ENCODE results near the gene ZC3HAV1L.

The ZC3HAV1L gene

DNA sequence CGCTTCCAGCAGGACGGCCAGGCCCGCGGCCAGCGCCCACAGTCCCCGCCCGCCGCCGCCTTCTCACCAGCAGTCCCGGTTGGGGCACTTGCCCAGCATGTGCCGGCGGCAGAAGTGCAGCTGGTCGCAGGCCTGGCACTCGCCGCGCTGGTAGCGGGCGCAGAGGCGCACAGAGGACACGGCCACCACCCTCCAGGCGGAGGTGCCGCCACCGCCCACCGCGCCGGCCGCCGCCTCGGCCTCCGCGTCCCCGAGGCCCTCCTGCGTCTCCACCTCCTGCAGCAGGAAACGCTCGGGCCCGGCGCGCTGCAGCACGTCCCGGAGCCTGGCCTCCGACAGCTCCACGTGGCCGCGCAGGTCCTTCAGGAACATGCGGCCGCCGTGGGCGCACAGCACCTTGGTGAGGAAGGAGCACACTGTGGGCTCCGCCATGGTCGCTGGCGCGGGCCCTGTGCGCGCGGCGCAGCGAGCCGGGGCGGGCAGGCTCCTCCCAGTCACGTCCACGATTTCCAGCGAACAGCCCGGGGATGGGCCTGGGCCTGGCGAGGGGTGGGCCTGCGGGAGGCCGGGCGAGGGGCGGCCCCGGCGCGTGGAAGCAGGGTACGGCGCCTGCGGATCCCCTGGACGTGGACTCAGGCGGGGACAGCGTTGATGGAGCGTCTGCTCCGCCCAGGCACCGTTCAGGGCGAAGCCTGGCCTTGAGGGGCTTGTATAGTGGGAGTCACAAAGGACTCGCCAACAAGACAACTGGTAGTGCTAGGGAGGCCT, at the start of gene ZC3HAV1L:
ZC3HAV1L (minus strand) TSS at position 457 of the 768 bp plus-strand sequence; CDS start at position 432, 25 bp downstream.
- in situ Hi-C loops (cut with HindIII; ENCODE audit: low sequenced_read_pairs): no loop called here
- TF ChIP-seq, protein P1, sequence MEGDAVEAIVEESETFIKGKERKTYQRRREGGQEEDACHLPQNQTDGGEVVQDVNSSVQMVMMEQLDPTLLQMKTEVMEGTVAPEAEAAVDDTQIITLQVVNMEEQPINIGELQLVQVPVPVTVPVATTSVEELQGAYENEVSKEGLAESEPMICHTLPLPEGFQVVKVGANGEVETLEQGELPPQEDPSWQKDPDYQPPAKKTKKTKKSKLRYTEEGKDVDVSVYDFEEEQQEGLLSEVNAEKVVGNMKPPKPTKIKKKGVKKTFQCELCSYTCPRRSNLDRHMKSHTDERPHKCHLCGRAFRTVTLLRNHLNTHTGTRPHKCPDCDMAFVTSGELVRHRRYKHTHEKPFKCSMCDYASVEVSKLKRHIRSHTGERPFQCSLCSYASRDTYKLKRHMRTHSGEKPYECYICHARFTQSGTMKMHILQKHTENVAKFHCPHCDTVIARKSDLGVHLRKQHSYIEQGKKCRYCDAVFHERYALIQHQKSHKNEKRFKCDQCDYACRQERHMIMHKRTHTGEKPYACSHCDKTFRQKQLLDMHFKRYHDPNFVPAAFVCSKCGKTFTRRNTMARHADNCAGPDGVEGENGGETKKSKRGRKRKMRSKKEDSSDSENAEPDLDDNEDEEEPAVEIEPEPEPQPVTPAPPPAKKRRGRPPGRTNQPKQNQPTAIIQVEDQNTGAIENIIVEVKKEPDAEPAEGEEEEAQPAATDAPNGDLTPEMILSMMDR (IDR thresholded peaks at IDR 0.05; ENCODE audit: low read depth, low read length): no peak
- DNase-seq (ENCODE audit: low read depth, low spot score): peak; percentile 67

DNA sequence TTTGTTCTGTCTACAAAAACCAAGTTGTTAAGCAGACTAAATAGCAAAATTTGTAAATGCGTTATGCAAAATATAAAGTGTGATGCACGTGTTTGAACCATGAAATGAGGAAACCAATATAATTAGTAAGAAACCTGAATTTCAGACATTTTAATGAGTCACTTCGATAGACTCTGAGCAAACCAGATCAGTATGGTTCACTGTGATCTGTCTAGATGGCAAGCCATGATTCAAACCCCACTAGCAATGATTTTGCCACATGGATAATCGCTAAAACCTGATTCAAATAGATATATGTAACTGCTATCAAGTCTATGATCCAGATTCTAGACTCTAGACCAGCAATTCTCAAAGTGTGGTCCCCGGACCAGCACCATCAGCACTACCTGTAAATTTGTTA, 48.9 kb upstream of the ZC3HAV1L start:
- TF ChIP-seq, protein P1 (IDR thresholded peaks at IDR 0.05; ENCODE audit: low read depth, low read length): no peak
- no peak overlapping the region for H3K4me3 ChIP-seq (ENCODE audit: low read depth, low read length)
- DNase-seq (ENCODE audit: low read depth, low spot score): no peak
- in situ Hi-C loops (cut with HindIII; ENCODE audit: low sequenced_read_pairs): no loop called here

More for the DNA sequence above, at the start of gene ZC3HAV1L:
- H3K4me3 ChIP-seq (ENCODE audit: low read depth, low read length): peak within 1 kb of the TSS; percentile 62

DNA sequence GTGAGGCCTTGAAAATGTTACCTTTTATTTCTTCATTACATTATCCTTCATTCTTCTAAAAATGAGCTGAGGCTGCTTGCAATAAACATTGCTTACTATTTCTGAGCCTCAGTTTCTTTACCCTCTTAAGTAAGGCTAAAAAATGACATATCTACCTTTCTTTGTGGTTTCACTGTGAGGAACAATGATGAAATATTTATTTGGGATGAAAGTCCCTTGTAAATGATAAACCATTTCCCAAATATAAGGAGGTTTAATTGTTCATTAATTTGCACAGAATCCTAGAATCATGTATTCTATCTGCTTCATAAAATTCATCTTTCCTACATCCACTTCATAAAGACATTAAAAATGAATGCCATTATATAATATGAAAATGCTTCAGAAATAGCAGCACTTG, 45.7 kb upstream of the ZC3HAV1L start:
- DNase-seq (ENCODE audit: low read depth, low spot score): no peak
- TF ChIP-seq, protein P1 (IDR thresholded peaks at IDR 0.05; ENCODE audit: low read depth, low read length): no peak
- H3K4me3 ChIP-seq (ENCODE audit: low read depth, low read length): no peak overlapping the region
- in situ Hi-C loops (cut with HindIII; ENCODE audit: low sequenced_read_pairs): no loop called here

DNA sequence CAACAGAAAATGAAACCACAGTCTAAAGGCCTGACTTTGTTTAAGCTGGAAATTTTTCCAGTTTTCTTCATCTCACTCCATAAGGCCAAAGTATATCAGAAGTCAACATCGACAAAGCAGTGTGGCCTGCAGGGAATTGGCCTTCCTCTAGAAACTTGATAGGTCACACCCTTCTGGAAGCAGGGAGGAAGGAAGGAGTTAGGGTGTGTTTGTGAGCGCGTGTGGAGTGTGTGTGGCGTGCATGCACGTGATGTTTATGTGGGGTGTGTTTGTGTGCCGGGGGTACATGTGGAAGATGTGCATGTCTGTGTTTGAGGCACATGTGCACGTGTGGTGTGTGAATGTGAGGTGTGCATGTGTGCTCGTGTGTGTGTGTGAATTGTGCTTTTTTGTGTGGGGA, 45.1 kb upstream of the ZC3HAV1L start:
- in situ Hi-C loops (cut with HindIII; ENCODE audit: low sequenced_read_pairs): no loop called here
- TF ChIP-seq, protein P1 (IDR thresholded peaks at IDR 0.05; ENCODE audit: low read depth, low read length): no peak
- H3K4me3 ChIP-seq (ENCODE audit: low read depth, low read length): no peak overlapping the region
- DNase-seq (ENCODE audit: low read depth, low spot score): no peak

DNA sequence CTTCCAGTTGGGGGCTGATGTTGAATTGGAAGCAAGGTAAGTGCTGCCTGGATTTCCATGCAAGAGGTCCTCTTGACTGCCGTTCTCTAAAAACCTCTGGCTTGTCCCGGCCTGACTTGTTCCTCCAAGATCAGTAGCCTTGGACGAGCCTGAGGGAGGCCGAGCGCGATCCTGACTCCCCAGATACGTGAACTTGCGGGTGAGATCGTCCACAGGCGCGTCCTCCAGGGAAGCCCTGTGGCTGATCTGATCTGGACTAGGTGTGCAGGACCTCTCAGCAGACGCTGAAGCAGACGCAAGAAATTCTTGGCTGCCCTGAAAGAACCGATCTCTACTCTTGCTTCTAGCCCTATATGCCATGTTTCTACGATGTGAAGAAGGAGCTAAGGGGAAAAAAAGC, 44.0 kb upstream of the ZC3HAV1L start:
- in situ Hi-C loops (cut with HindIII; ENCODE audit: low sequenced_read_pairs): no loop called here
- TF ChIP-seq, protein P1 (IDR thresholded peaks at IDR 0.05; ENCODE audit: low read depth, low read length): no peak
- no peak for DNase-seq (ENCODE audit: low read depth, low spot score)
- H3K4me3 ChIP-seq (ENCODE audit: low read depth, low read length): no peak overlapping the region

DNA sequence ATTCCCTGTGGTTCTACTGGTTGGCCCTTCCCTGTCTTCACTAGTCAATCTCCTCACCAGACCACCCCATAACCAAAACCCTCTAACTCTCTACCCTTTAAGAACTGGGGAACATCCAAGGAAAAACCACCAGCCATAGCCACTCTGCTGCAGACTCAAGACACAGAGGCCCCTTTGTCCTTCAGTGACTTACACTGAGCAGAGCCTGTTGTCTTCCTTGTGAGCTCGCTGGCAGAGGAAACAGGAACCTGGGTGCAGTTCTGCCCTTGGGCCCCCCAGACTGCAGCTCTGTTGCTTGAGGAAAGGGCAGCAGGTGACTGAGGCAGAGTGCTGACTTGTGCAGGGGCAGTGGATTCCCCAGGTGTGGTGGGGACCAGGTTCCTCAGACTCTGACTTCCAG, 43.1 kb upstream of the ZC3HAV1L start:
- no peak overlapping the region for H3K4me3 ChIP-seq (ENCODE audit: low read depth, low read length)
- in situ Hi-C loops (cut with HindIII; ENCODE audit: low sequenced_read_pairs): no loop called here
- TF ChIP-seq, protein P1 (IDR thresholded peaks at IDR 0.05; ENCODE audit: low read depth, low read length): no peak
- no peak for DNase-seq (ENCODE audit: low read depth, low spot score)
